Measurements from ENCODE around the gene LRCOL1. TPM values are rescaled to one million over a fixed set of nuclear protein-coding genes. Genes with fewer than 3 reads are reported as not detected.
"Not testable (repeated sequence)": the region's sequence is repeated elsewhere in the genome, so short reads cannot be mapped to it uniquely, and the experiment has no call there.

LRCOL1 gene
- total RNA-seq, 1 experiment from 2014 or later = not detected

- no peak for DNase-seq (ENCODE audit: extremely low read depth, low read depth)
Observed at GRCh38 chr12:132603240-132604150, 6.9 kb downstream of the LRCOL1 start.

- DNase-seq (ENCODE audit: extremely low read depth, low read depth) = no peak
Observed at GRCh38 chr12:132602572-132603239, 7.7 kb downstream of the LRCOL1 start.

GRCh38 chr12:132601171-132601883 lies 9.1 kb downstream of the LRCOL1 start:
- DNase-seq (ENCODE audit: extremely low read depth, low read depth) = no peak

DNA sequence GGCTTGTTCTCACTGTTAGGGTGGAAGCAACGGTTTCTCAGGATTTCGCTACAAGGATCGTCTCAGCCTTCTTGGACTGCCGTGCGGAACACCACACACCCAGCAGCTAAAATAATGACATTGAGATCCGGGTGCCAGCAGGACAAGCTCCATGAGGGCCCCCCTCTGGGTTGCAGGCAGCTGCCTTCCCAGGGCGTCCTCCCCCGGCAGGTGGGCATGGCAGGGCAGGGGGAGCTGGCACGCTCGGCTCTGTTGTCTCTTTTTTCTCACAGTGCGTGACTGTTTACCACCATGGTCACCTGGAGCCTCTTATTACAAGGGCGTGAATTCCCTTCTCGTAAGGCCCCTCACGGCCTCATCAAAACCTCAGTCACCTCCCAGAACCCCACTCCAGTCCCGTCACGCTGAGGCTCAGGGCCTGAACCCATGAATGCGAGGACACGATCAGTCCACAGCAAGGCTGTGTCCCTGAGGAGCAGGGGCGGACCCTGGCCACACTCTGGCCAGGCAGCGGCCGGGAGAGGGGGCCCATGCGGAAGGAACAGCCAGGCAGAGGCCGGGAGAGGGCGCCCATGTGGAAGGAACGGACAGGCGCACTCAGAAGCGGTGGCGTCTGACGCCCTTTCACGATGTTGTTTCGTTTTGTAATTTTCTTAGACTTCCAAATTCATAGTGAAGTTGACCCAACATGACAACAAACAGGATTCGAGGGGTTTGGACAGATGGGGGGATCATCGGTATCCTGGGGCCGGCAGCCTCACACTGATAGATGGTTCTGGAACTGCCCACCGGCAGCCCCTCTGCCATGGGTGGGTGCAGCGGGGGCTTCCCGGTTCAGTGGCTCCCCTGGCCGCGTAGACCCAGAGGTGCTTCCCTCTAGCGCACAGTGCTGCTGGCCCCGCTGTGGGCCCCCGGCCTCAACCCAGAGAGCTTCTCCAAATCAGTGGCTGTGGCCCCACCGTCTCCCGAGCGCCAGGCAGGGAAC lies 10.0 kb downstream of the LRCOL1 start:
- DNase-seq (ENCODE audit: extremely low read depth, low read depth) = peak; percentile 74

DNA sequence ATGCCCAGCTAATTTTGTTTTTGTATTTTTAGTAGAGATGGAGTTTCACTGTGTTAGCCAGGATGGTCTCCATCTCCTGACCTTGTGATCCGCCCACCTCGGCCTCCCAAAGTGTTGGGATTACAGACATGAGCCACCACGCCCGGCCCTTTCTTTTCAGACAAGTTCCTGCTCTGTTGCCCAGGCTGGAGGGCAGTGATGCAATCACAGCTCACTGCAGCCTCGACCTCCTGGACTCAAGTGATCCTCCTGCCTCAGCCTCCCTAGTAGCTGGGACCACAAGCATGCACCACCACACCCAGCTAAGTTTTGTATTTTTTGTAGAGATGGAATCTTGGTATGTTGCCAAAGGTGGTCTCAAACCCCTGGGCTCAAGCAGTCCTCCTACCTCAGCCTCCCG lies 10.9 kb downstream of the LRCOL1 start:
- not testable (repeated sequence) for DNase-seq (ENCODE audit: extremely low read depth, low read depth)

- no peak for DNase-seq (ENCODE audit: extremely low read depth, low read depth)
Observed at GRCh38 chr12:132597333-132598316, 12.8 kb downstream of the LRCOL1 start.

DNA sequence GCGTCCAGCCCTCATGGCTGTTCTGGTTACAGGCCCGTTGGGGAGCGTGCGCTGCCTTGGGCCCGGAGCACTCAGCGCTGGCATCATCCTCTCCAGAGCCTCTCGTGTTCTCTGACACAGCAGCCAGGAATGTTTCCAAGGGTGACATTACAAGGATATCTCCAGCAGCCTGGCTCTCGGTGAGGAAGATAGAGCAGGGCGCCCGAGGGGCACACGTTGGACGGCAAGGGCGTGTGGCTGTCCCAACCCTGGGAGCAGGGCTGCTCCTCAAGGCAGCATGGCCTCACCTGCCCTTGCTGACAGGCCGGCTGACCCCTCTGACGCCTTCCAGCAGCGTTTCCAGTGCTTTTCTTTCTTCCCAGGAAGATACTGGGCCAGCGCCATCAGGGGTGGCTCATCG lies 14.4 kb downstream of the LRCOL1 start:
- peak; percentile 12 for DNase-seq (ENCODE audit: extremely low read depth, low read depth)

GRCh38 chr12:132595183-132595582 lies 15.2 kb downstream of the LRCOL1 start:
- no peak for DNase-seq (ENCODE audit: extremely low read depth, low read depth)

GRCh38 chr12:132593938-132594358 lies 16.4 kb downstream of the LRCOL1 start:
- DNase-seq (ENCODE audit: extremely low read depth, low read depth) = peak; percentile 97

DNA sequence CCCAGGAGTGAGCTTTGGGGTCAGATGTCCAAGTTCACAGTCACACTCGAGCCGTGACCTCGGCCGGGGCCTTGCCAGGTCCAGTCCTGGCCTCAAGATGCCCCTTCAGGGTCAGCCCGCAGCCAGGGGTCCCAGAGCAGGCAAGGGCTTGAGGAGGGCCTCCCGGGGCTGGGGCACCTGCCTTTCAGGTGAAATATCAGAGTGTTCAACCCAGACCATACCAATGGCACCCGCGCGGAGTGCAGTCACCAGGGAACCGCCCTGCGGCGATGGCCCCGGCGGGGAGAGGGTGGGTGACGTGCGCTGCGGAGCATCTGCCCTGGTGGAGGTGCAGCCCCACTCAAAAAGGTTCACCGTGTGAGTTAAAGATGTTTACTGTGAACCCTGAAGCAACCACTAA lies 16.9 kb downstream of the LRCOL1 start:
- DNase-seq (ENCODE audit: extremely low read depth, low read depth) = no peak

DNA sequence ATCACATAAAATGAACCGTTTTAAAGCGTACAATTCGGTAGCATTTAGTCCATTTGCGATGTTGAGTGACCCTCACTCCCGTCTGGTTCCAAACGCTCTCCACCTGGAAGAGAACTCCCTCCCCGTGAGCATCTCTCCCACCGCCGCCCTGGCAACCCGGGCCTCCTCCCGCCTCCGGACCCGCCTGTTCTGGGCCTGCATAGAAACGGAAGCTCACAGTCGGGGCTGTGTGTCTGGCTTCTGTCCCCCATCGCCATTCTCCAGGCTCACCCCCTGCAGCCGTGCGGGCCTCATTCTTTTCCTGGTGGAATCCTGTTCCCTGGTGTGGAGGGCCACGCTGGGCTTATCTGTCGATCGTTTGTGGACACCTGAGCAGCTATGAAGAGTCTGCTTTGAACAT lies 17.3 kb downstream of the LRCOL1 start:
- no peak for DNase-seq (ENCODE audit: extremely low read depth, low read depth)

GRCh38 chr12:132592282-132592970 lies 18.0 kb downstream of the LRCOL1 start:
- DNase-seq (ENCODE audit: extremely low read depth, low read depth) = no peak

DNA sequence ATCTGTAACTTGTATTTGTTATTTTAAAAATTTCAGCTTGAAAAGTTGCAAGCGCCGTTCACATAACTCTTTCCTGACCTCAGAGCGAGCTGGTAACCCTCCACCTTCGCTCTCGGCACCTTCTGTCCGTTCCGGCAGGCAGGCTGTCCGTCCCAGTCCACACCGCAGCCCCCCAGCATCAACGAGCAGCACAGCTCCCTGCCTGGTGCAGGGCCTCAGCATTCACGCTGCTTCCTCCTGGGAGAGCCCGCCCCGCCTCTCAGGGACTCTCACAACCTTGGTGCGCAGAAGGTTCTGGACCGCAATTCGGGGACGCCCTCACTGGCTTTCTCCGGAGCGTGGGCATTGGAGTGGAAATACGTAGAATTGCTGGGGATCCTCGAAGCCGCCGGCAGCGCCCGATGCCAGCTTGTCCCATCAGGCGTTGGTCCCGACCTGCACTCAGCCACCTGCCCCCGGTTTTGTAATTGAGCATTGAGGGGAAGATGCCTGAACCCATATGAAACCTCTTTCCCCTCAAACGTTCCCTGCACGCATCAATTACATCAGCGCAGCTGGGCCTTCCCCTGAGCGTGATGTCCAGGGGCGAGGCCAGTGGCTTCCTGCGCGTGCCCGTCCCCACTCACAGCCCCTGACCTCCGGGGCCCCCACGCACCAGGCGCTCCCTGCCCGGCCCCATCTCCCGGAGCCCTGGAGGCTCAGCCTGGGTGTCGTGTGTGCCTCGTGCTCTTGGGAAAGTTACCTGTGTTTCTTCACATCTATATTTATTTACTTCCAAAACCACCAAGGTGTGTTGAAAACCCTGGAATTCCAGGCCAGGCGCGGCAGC lies 19.1 kb downstream of the LRCOL1 start:
- no peak for DNase-seq (ENCODE audit: extremely low read depth, low read depth)

DNA sequence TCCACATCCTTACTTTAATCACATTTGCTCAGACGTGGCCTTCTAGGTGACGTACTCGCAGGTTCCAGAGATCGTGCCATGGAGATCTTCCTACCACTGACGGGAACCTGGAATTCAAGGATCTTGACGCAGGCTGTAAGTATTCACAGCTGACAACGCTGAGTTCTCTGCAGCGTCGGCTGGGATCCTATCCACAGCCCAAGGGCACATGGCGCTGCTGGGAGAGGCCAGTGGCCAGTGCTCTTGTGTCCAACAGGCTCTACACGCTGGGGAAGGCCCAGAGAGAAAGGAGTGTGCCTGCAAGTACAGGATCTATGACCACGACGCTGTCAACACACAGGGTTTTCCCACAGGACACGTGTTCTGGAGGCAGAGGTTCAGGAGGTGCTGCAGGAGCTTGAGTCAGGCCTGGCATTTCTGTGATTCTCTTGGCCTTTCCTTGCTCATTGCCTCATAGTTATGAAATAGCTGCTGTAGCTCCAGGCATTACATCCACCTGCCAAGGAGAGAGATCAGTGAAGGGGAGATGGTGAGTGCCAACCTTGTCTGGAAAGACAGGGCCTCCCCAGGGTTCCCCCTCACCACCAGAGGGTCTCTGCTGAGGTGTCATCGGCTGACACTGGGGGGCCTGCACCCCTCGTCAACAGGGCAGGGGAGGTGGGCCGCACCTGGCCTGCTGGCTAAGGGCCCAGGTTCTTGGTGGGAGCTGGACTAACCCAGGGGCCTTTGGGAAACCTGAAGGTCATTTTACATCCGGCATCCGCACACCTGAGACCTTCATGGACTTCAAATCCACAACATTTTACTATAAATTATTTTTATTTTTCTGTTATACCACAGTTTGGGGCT lies 21.3 kb downstream of the LRCOL1 start:
- DNase-seq (ENCODE audit: extremely low read depth, low read depth) = no peak

DNA sequence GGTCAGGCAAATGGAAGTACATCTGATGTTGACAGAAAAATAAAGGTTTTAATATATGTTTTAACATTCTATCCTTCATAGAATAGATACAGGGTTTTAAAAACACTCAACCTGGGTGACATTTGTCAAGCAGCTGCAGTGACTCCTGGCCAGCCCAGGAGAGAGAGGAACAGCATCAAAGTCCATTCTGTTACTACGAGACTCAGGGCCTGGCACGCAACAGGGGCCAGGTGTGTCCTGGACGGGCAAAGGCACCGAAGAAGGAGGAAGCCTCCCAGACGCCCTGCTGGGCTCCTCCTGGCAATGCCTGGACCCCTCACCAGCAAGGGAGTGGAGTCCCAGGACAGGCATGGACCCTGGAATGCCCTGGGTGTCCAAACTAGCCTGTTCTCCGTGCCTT lies 22.1 kb downstream of the LRCOL1 start:
- no peak for DNase-seq (ENCODE audit: extremely low read depth, low read depth)

- no peak for DNase-seq (ENCODE audit: extremely low read depth, low read depth)
Observed at GRCh38 chr12:132587781-132588180, 22.6 kb downstream of the LRCOL1 start.

All from NCI-H460 (cell line).